Tracheal epithelial cell (primary cell): ENCODE measurements around the gene CTNNBIP1. TPM values are rescaled to one million over a fixed set of nuclear protein-coding genes. Genes with fewer than 3 reads are reported as not detected.

Experiments used
- total RNA-seq: library from RNA; depleted of rRNA; stranded (reverse); fragments of >200 nt; gene quantifications from 2 replicates; pipeline ENCODE4 v1.2.1, GENCODE V29; 2014

Gene CTNNBIP1
- total RNA-seq = 72.1 and 86.3 TPM in 2 replicates

GRCh38 chr1:9910076-9910422, at the start of gene CTNNBIP1:
Gene CTNNBIP1 (minus strand): TSS chr1:9910269. CDS start chr1:9872064, 38,205 bp downstream.

GRCh38 chr1:9942939-9943788, 33.1 kb upstream of the CTNNBIP1 start, which contains the start of the genes LZIC and NMNAT1:
Gene LZIC (minus strand): TSS chr1:9943391. CDS start chr1:9936619, 6,772 bp downstream.
Gene NMNAT1 (plus strand): TSS chr1:9943475. CDS start chr1:9972074, 28,599 bp downstream.

GRCh38 chr1:9823943-9824701, 85.9 kb downstream of the CTNNBIP1 start, which contains the start of gene CLSTN1:
Gene CLSTN1 (minus strand): TSS chr1:9823965. CDS start chr1:9823733, 232 bp downstream.

Other genes starting within 250 kb of the CTNNBIP1 start
- gene CLSTN1, start 86.3 kb downstream of the CTNNBIP1 start, total RNA-seq = 113 and 145 TPM in 2 replicates
- gene LZIC, start 33.1 kb upstream of the CTNNBIP1 start, total RNA-seq = 30.4 and 39.0 TPM in 2 replicates
- 12.4 and 12.8 TPM in 2 replicates for gene NMNAT1, start 33.2 kb upstream of the CTNNBIP1 start, total RNA-seq
- gene RBP7, start 87.0 kb upstream of the CTNNBIP1 start, total RNA-seq = 0.96 and 1.7 TPM in 2 replicates
- 12.5 and 26.2 TPM in 2 replicates for gene UBE4B, start 122.7 kb upstream of the CTNNBIP1 start, total RNA-seq